GM18505 (cell line): Measurements from ENCODE around the gene ARID5B.
"Not testable (repeated sequence)": the region's sequence is repeated elsewhere in the genome, so short reads cannot be mapped to it uniquely, and the experiment has no call there.

Experiments
- ATAC-seq: cut with Tn5 transposase; IDR thresholded peaks from one replicate; pipeline ENCODE4 v1.9.1; 2021; ENCODE audit not compliant: unreplicated experiment
- POLR2A ChIP-seq: IDR thresholded peaks from 4 replicates; pipeline ENCODE4 v1.6.1; 2011; ENCODE audit warnings: borderline replicate concordance; ENCODE audit not compliant: insufficient read depth, insufficient read length; ENCODE audit errors: extremely low read depth

ARID5B gene

DNA sequence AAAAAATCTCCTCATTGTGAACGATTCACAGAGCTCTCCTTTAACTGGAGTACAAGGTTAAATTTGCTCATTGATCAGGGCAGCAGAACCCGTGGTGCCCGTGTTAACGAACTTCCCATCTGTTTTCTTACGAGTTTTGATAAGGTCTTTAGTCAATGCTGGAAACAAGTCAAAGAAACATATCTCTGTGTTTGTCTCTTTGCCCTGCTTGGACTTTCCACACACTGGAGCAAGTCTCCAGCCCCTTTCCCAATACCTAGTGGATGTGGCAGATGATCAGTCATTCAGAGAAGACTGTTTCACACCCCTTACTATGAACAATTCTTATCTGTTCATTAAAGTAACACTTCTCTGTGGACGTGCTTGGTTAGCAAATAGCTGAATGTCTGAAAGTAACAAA, 121.3 kb downstream of the ARID5B start:
- no peak for ATAC-seq
- no peak for TF ChIP-seq POLR2A

DNA sequence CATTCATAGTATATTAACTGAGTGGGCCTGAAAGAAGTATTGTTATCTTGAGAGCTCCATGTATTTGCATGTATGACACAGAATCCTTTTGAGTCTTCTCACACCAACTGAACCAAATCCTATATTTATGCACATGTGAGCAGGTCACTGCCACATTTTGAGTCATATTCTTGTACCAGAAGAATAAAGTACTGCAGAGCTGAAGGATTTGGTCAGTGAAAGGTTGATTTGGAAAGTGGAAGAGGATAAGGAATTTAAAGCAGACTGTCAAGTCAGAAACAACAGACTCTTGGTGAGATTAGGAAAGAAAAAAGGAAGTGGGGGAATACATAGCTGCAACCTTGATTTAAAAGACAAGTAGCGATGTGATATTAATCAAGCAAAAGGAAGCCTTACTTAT, 121.8 kb downstream of the ARID5B start:
- no peak for ATAC-seq

DNA sequence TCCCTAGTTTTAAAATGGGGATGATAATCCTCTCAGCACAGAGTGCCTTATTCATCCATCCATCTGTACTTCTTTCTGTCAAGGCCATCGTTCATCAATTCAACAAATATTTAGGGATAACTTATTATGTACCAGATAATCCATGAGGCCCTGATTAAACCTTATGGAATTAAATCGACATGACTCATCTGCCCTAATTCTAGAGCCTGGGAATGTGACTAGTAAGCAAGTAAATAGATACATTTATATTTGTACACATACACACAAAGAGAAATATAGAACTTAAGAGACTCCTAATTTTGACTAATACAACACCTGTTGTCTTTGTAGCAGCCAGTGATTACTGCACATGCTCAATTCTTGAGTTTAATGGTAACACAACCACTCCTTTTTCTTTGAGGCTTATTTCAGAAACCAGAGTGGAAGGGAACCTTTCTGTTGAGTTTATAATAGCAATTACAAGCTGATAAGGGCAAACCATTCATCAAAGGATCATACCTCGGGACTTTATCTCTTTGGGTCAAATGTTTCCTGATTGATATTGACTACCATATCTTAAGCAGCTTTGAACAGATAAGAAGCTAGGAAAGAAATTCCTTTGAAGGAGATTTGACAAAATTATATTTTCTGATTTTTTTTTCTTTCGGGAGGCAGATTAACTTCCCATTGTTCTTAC, 122.7 kb downstream of the ARID5B start:
- ATAC-seq, result no peak

More for the DNA sequence above, 121.8 kb downstream of the ARID5B start:
- no peak for TF ChIP-seq POLR2A

DNA sequence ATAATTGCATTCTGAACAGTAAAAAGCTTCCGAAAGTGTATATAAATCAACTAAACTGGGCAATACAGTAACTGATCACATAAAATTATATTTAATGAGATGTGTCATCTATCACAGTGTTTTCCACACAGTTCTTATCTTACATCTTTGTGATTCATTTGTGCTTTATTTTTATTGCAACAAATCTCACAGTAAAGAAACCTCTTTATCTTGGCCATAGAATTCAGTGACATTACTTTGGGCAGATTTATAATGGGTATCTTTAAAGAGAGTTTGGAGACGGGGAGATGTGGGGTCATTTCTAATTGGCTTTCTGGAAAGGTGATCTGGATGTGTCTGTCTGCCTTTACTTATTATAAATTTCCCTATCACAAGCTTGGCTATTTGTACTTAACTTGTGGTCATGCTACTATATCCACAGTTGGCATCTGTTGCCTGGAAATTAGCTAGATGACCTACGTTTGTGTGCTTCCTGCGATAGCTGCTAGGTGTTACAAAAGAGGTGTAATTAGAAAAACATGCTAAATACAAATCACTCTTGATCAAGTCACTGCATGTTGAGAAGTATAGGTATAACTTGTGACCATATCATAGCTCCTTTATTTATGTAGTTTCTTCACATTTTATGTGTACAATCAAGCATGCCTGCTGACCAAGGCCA, 123.8 kb downstream of the ARID5B start:
- ATAC-seq, result no peak
- no peak for TF ChIP-seq POLR2A

More for the DNA sequence above, 122.7 kb downstream of the ARID5B start:
- TF ChIP-seq POLR2A, result no peak

DNA sequence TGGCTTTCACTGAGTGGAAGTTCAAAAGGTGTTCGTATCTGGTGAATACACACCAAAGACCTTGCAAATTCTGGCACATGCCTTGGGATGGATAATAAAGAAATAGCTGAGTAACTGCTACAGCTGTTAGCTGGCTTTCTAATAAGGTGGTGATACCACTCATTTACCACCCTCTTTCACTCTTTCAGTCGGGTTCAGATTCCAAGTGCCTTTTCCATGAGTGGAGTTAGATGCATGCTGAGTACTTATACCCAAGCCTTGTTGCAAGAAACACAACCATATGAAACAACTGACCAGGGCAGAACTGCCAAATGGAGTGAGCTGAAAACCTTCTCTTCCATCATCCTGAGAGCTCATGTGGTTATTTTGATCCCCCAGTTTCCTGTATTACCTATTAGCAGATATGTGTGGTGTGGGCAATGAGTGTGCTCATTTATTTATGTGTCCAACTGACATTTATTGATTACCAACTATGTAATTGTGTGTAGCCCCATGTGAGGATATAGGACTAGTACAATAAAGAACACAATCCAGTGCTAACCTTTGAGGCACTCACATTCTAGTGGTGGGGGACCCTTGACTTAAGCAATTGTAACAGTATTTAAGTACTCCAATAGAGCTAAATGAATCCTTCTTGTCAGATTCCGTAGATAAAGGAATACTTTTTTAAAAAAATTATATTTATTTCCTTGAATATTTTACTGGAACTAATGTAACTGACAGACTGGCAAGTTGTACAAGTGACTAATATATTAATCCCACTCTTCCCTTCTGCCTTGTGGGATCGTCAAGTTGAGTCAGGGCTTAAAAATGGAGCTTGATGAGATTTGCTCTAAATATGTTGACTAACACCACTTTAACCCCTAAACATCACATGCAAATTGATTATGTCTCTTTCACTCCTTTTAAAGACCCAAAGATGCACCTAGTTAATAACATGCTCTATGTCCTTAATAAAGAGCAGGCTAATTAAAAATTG, 124.7 kb downstream of the ARID5B start:
- ATAC-seq, result no peak
- TF ChIP-seq POLR2A, result no peak

DNA sequence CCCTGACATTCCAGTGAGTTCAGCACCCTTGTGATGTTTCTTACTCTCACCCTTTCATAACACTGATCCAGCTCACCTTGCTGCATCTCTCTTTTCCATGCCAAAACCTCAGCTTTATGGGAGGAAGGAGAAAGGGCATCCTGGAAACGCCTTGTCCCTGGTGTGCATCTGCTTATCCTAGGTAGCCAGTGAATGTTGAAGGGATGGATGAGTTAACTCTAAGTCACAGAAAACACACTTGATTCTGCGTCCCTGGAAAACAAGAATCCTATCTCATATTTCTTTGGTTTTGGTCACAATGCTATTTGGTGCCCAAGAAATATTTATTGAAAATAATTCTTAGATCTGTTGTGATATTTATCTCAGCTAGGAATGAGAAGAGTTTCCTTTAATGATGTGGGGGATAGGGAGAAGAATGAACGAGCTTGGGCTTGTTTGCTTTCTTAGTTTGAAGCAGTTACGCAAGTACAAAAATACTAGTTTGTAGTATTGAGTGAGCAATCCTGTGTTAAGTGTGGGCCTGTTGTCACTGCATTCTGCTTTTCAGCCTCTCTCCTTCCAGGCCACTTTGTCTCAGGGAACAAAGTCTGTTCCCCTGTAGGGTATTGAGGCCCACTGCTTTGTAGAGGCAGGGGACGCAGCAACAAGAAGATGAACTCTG, 126.5 kb downstream of the ARID5B start:
- no peak for TF ChIP-seq POLR2A

DNA sequence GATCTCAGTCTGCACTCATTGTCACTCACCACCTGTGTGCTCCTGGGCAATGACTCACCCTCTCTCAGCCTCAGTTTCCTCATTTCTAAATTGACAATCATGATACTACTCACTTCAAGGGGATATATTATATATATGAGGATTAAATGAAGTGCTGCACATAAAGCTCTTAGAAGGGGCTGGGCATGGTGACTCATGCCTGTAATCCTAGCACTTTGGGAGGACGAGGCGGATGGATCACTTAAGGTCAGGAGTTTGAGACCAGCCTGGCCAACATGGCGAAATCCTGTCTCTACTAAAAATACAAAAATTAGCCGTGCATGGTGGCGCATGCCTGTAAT, 127.0 kb downstream of the ARID5B start:
- not testable (repeated sequence) for ATAC-seq

More for the DNA sequence above, 126.5 kb downstream of the ARID5B start:
- ATAC-seq, result no peak

DNA sequence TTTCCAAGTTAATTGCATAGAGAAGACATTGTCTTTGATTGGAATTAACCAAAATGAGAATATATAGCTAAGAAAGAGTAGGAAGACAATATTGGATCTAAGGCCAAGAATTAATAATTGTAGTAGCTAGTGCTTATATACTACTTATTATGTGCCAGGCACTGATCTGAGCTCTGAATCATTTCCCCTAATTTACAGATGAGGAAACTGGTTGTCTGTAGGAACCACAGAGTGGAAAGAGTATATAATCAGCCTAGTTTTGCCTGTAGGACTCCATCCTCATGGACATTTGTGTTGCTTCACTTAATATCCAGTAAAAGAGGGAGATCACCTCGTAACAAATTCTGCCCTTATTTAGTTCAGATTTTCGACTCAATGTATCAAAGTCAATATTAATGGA, 127.9 kb downstream of the ARID5B start:
- no peak for ATAC-seq
- no peak for TF ChIP-seq POLR2A

DNA sequence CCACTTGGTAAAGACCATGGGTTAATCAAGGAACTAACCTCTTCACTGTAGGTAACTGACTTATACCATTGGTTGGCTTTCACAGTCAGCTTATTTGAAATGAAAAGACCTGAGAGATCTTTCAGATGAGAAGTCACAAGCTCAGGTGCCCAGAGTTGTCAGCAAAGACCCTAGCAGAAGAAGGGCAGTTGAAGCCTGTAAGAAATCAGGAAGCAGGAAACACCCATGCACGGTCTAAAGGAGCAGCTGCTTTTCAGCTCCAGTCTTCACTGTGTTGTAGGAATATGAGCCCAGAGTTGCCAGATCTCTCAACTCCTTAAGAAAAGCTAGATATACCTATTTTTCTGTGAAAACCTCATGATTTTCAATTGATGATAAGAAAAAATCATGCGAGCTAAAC, 130.0 kb downstream of the ARID5B start:
- no peak for TF ChIP-seq POLR2A
- ATAC-seq, result no peak

DNA sequence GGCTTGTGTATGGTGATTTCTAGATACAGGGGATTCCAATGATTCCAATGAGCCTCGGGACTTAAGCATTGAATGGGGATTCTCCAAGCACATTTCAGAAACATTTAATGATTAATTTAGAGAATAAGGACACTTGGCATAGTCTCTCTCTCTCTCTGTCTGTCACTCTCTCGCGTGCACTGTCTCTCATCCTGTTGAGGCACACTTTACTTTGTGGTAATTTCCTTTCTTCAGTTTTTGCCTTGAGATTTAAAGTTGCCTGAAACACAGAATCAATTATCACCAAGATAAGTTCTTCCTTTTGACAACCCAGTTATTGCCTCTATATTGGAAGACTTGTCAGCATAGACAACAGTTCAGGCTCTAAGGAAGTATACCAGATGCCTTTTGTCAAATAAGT, 131.6 kb downstream of the ARID5B start:
- no peak for ATAC-seq
- no peak for TF ChIP-seq POLR2A

DNA sequence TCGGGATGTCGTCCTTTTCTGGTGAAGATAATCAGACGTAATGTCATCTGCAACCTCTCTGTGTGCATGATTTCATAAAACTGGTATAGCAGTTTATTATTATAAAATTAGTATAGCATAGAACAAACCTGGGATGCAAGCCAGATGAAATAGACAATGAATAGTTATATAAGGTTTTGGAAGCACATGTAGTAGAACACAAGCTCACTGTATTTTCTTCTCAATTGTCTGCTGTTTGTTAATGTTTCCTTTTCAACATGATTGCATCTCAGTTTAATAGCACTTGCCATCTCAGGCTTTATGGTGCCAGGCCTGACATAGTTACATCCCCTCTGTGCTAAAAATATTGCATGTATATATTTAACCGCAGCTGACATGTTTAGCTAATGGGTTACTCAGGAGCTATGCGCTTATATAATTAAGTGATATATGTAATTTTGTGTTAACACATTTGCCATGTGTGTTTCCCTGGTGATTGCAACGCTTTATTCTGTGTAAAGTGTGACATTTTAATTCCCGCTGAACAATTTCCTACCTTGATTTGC, 132.7 kb downstream of the ARID5B start:
- TF ChIP-seq POLR2A, result no peak

DNA sequence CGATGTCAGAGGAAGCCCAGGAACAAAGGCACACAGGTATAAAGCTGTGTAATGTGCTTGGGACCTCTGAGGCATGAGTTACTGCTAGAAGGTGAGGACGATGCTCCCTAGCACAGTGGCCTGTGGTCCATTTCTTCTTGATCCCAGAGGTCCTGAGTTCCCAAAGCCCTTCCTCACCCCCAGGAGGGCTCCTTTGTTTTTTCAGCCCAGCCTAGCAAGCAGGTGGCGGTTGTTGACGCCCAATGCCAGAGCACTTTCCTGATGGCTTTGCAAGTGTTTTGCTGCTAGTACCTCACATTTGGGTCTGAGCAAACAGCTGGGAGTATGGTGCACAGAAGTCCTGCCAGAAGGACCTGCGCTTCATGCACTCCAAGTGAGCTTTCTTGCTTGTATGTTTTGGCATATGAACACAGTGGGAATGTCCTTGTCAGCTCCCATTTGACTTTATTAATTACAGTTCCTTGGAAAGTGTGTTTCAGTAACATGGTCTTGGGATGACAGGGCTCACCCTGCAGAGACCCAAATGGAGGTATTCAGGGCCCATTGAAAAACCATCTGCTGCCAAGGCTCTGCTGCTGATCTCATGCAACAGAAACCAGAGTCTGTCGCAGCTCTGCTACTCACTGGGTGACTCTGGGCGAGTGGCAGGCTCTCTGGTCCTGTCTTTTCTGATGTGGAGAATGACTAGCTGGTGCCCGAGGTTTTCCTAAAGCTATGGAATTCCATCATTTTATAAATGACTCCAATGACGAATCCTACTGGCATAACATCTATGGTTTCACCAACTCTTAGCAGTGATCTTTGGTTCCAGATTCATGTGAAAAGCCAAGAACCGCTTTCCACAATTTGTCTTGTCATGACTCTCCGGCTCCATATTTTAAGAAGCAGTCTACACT, 134.9 kb downstream of the ARID5B start:
- TF ChIP-seq POLR2A, result no peak
- ATAC-seq, result no peak

More for the DNA sequence above, 132.7 kb downstream of the ARID5B start:
- no peak for ATAC-seq

DNA sequence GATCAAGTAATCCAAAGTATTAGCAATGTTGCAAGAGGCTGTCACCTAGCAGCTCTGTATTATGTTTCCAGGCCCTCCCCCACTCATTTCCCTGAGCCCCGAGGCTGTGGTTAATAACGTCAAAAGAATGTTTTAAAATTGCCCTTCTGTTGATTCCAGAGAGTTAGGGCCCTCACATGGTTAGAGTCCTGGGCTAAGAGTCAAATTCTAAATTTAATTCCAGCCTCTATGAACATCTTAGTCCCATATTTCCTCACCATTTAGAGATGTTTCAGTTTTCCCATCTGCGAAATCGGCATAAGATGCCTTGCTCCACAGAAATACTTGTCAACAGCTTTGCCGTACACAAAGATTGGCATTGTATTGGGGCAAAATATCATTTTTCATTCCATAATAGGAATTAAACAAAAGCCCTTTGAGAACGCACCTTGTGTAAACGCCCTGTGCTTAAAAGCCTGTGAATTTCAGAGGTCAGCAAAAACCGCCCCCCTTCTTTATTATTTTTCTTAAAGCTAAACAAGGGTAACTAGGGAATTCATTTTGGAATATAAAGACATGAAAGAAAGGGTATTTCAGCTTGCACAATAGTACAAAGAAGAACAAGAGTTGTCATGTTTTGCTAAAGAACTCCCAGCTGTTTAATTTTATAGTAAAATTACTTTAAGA, 135.8 kb downstream of the ARID5B start:
- TF ChIP-seq POLR2A, result no peak
- ATAC-seq, result no peak
